Stimulated activated CD8-positive, alpha-beta memory T cell treated with anti-CD3 and anti-CD28 coated beads, Interleukin-4, amount 100 ng/mL, for 48 hours (primary cell): ENCODE measurements around the gene CC2D1A.

Experiments used
- DNase-seq: peaks from one replicate; pipeline ENCODE4 v3.0.0-alpha.2; 2020

CC2D1A gene

GRCh38 chr19:13905634-13906520 lies at the start of gene CC2D1A, which contains the start of gene BRME1:
TSS of gene CC2D1A (plus strand) at chr19:13906201. CDS start at chr19:13906442, 241 bp downstream.
TSS of gene BRME1 (minus strand) at chr19:13906117. CDS start at chr19:13904892, 1,225 bp downstream.
- peak; percentile 98 for DNase-seq

- no peak for DNase-seq
These were observed 49.5 kb upstream of the CC2D1A start for GRCh38 chr19:13856497-13856896.

- DNase-seq, result no peak
These were observed 46.6 kb upstream of the CC2D1A start for GRCh38 chr19:13859361-13859880.

GRCh38 chr19:13860679-13861391 lies 45.2 kb upstream of the CC2D1A start:
- no peak for DNase-seq

- no peak for DNase-seq
These were observed 44.6 kb upstream of the CC2D1A start for GRCh38 chr19:13861392-13861713.

GRCh38 chr19:13861714-13862531 lies 44.1 kb upstream of the CC2D1A start:
- peak; percentile 95 for DNase-seq

GRCh38 chr19:13864046-13864666 lies 41.8 kb upstream of the CC2D1A start:
- DNase-seq, result no peak

GRCh38 chr19:13864667-13865570 lies 41.1 kb upstream of the CC2D1A start:
- DNase-seq, result no peak

GRCh38 chr19:13865571-13866462 lies 40.2 kb upstream of the CC2D1A start:
- DNase-seq, result no peak

GRCh38 chr19:13866463-13867046 lies 39.4 kb upstream of the CC2D1A start:
- DNase-seq, result no peak

GRCh38 chr19:13868663-13869062 lies 37.3 kb upstream of the CC2D1A start:
- no peak for DNase-seq

GRCh38 chr19:13869281-13869680 lies 36.7 kb upstream of the CC2D1A start:
- DNase-seq, result no peak

- no peak for DNase-seq
These were observed 35.1 kb upstream of the CC2D1A start for GRCh38 chr19:13870873-13871272.

GRCh38 chr19:13872339-13872694 lies 33.7 kb upstream of the CC2D1A start:
- no peak for DNase-seq

GRCh38 chr19:13872695-13873389 lies 33.2 kb upstream of the CC2D1A start:
- peak; percentile 69 for DNase-seq

- DNase-seq, result no peak
These were observed 32.0 kb upstream of the CC2D1A start for GRCh38 chr19:13873834-13874515.

- no peak for DNase-seq
These were observed 30.2 kb upstream of the CC2D1A start for GRCh38 chr19:13875824-13876223.

GRCh38 chr19:13876834-13877233 lies 29.2 kb upstream of the CC2D1A start, which contains the start of gene NANOS3:
TSS of gene NANOS3 (plus strand) at chr19:13877134. CDS start at chr19:13877249, 115 bp downstream.
- no peak for DNase-seq

GRCh38 chr19:13877303-13877702 lies 28.7 kb upstream of the CC2D1A start:
- no peak for DNase-seq
